ENCODE results near the gene ZNF106.

Gene ZNF106

DNA sequence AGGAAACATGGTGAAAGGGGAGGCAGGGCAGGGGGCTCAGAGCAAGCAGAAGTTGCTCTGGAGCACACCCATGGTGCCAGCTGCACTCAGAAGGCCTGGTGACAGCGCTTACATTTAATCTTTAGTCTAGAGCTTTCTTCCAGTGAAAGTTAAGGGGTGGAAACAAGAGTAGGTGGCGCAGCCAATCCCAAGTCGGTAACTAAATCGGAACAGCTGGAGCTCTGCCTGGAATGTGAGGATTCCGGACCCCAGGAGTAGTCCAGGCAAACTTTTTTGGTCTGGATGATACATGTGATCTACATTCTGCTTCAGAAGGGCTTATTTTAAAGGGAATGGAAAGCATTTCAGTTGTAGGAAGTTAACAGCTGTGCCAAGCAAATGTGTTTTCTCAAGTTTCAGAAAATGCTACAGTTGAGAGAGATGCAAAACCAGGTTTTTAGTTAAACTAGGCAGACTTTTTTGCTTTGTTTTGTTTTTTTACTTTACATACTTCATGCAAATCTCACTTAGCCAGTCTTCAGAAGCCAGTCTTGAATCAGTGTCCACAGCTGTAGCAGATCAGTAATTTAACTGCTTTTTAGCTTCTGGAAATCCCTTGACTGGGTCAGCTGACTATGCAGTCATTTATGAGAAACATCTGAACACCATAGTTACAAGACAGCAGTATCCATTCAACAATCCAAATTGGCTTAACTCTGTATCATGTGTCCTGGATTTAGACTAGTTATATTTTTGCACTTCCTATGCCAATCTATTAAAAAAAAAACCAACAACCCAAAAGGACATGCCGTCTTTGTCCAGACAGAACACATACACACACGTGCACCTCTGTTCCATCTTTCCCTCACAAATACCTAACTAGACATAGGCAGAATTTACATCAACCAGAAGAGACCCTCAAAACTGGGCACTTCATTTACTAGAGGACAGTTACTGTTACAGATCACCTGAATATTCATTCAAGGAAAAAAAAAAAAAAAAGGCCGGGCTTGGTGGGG lies 33.2 kb downstream of the ZNF106 start:
- Histone ChIP-seq H3K27ac (ENCODE audit: insufficient read depth in 1 of 2, low read depth in 1 of 2, low read length in 2 of 2, poor library complexity in 1 of 2, severe bottlenecking in 2 of 2) (no peak overlapping the region), H3K4me3 (ENCODE audit: control insufficient read depth in 1 of 7, extremely low read depth in 1 of 7, insufficient read depth in 4 of 7, low read depth in 2 of 7, low read length in 6 of 7) (no peak overlapping the region), H3K4me1 (ENCODE audit: control extremely low read depth in 1 of 4, control insufficient read depth in 4 of 4, insufficient read depth in 4 of 4, low read length in 3 of 4) (peaks cover 0 to 5% (median 0%) of the 10 kb centered on the region in 4 experiments), H3K27me3 (replicated peaks in 2 of 5; ENCODE audit: control insufficient read depth in 4 of 5, insufficient read depth in 5 of 5, low read length in 4 of 5) (no peaks in the 10 kb centered on the region), H3K36me3 (ENCODE audit: control insufficient read depth in 4 of 4, insufficient read depth in 4 of 4, low read length in 3 of 4) (peaks cover 0 to 12% (median 3%) of the 10 kb centered on the region in 4 experiments), H3K9me3 (ENCODE audit: control extremely low read depth in 1 of 5, control insufficient read depth in 4 of 5, insufficient read depth in 2 of 5, low read depth in 1 of 5, low read length in 4 of 5) (no peaks in the 10 kb centered on the region)
- ChIA-PET POLR2A (no interaction called here), CTCF (interaction anchor here (1.0 kb wide), 1 partner anchor 11 kb away, joined by 5 read pairs; no protein-coding TSS in a partner anchor)
- 89% methylated on average over 5 of the region's 8 CpGs for WGBS (ENCODE audit: insufficient coverage)
- peak in 2 of 3 donors; percentile 6 to 41 for DNase-seq

DNA sequence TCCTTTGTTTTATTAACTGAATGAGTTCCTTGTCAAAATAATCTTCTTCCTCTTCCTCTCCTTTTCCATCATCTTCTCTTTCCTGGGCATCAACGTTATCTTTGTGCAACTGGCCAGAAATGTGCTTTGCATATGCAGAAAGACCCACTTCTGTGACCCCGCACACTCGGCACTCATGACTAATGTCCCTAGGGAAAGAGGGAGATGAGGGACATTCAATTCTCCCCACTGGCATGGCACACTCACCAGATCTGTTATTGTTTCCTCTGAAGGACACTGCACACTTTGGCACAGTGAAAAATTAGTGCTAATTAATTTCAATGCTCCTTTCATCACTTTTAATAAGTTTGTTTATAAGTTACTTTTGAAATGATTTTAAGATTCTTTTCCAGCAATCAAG lies 34.0 kb downstream of the ZNF106 start:
- H3K4me3 ChIP-seq (ENCODE audit: control insufficient read depth in 1 of 7, extremely low read depth in 1 of 7, insufficient read depth in 4 of 7, low read depth in 2 of 7, low read length in 6 of 7) = no peak overlapping the region
- 90% methylated on average over 3 of the region's 3 CpGs for WGBS (ENCODE audit: insufficient coverage)
- CTCF ChIA-PET = no interaction called here

DNA sequence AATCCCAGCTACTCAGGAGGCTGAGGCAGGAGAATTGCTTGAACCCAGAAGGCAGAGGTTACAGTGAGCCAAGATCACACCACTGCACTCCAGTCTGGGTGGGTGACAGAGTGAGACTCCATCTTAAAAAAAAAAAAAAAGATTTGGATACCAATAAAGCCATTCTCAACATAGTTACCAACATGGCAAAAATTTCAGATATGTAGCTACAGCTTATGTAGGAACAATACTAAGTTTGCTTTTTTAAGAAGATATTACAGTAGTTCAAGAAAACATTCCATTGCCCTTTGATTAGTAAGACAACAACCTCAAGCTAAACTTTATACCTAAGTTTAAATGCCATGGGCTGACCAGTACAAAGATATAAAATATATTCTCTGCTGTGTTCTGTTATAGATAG lies 34.4 kb downstream of the ZNF106 start:
- POLR2A ChIA-PET = interaction anchor here (0.7 kb wide), 1 partner anchor 58 kb away, joined by 4 read pairs; no protein-coding TSS in a partner anchor
- H3K36me3 ChIP-seq (ENCODE audit: control insufficient read depth in 4 of 4, insufficient read depth in 4 of 4, low read length in 3 of 4) = peaks cover 2 to 16% (median 5%) of the 10 kb centered on the region in 4 experiments
- H3K27ac ChIP-seq (ENCODE audit: insufficient read depth in 1 of 2, low read depth in 1 of 2, low read length in 2 of 2, poor library complexity in 1 of 2, severe bottlenecking in 2 of 2) = no peak overlapping the region
- no peaks in the 10 kb centered on the region for H3K9me3 ChIP-seq (ENCODE audit: control extremely low read depth in 1 of 5, control insufficient read depth in 4 of 5, insufficient read depth in 2 of 5, low read depth in 1 of 5, low read length in 4 of 5)
- DNase-seq = no peak
- CTCF ChIA-PET = interaction anchor here (1.1 kb wide), 1 partner anchor 12 kb away, joined by 3 read pairs; no protein-coding TSS in a partner anchor
- H3K4me1 ChIP-seq (ENCODE audit: control extremely low read depth in 1 of 4, control insufficient read depth in 4 of 4, insufficient read depth in 4 of 4, low read length in 3 of 4) = peaks cover 0 to 5% (median 0%) of the 10 kb centered on the region in 4 experiments
- H3K27me3 ChIP-seq (replicated peaks in 2 of 5; ENCODE audit: control insufficient read depth in 4 of 5, insufficient read depth in 5 of 5, low read length in 4 of 5) = no peaks in the 10 kb centered on the region
- H3K4me3 ChIP-seq (ENCODE audit: control insufficient read depth in 1 of 7, extremely low read depth in 1 of 7, insufficient read depth in 4 of 7, low read depth in 2 of 7, low read length in 6 of 7) = no peak overlapping the region

More for the DNA sequence above, 34.0 kb downstream of the ZNF106 start:
- no peak for DNase-seq
- POLR2A ChIA-PET = no interaction called here
- Histone ChIP-seq H3K36me3 (ENCODE audit: control insufficient read depth in 4 of 4, insufficient read depth in 4 of 4, low read length in 3 of 4) (peaks cover 2 to 12% (median 3%) of the 10 kb centered on the region in 4 experiments), H3K27me3 (replicated peaks in 2 of 5; ENCODE audit: control insufficient read depth in 4 of 5, insufficient read depth in 5 of 5, low read length in 4 of 5) (no peaks in the 10 kb centered on the region), H3K4me1 (ENCODE audit: control extremely low read depth in 1 of 4, control insufficient read depth in 4 of 4, insufficient read depth in 4 of 4, low read length in 3 of 4) (peaks cover 0 to 5% (median 0%) of the 10 kb centered on the region in 4 experiments), H3K27ac (ENCODE audit: insufficient read depth in 1 of 2, low read depth in 1 of 2, low read length in 2 of 2, poor library complexity in 1 of 2, severe bottlenecking in 2 of 2) (no peak overlapping the region), H3K9me3 (ENCODE audit: control extremely low read depth in 1 of 5, control insufficient read depth in 4 of 5, insufficient read depth in 2 of 5, low read depth in 1 of 5, low read length in 4 of 5) (no peaks in the 10 kb centered on the region)

GRCh38 chr15:42453826-42454225 lies 37.1 kb downstream of the ZNF106 start:
- no peak overlapping the region for H3K27ac ChIP-seq (ENCODE audit: insufficient read depth in 1 of 2, low read depth in 1 of 2, low read length in 2 of 2, poor library complexity in 1 of 2, severe bottlenecking in 2 of 2)
- peaks cover 12 to 39% (median 22%) of the 10 kb centered on the region in 4 experiments for H3K36me3 ChIP-seq (ENCODE audit: control insufficient read depth in 4 of 4, insufficient read depth in 4 of 4, low read length in 3 of 4)
- no peak overlapping the region for H3K4me3 ChIP-seq (ENCODE audit: control insufficient read depth in 1 of 7, extremely low read depth in 1 of 7, insufficient read depth in 4 of 7, low read depth in 2 of 7, low read length in 6 of 7)
- WGBS (ENCODE audit: insufficient coverage) = no CpG with 5 or more reads among the region's 3 CpGs
- DNase-seq = no peak
- ChIA-PET CTCF (interaction anchor here (1.3 kb wide), 1 partner anchor 8 kb away, joined by 3 read pairs; no protein-coding TSS in a partner anchor), POLR2A (no interaction called here)
- H3K4me1 ChIP-seq (ENCODE audit: control extremely low read depth in 1 of 4, control insufficient read depth in 4 of 4, insufficient read depth in 4 of 4, low read length in 3 of 4) = peaks cover 0 to 5% (median 0%) of the 10 kb centered on the region in 4 experiments
- H3K27me3 ChIP-seq (replicated peaks in 2 of 5; ENCODE audit: control insufficient read depth in 4 of 5, insufficient read depth in 5 of 5, low read length in 4 of 5) = no peaks in the 10 kb centered on the region
- H3K9me3 ChIP-seq (ENCODE audit: control extremely low read depth in 1 of 5, control insufficient read depth in 4 of 5, insufficient read depth in 2 of 5, low read depth in 1 of 5, low read length in 4 of 5) = no peaks in the 10 kb centered on the region

GRCh38 chr15:42450425-42450790 lies 40.5 kb downstream of the ZNF106 start:
- 100% methylated on average over 4 of the region's 4 CpGs for WGBS (ENCODE audit: insufficient coverage)
- ChIA-PET POLR2A (no interaction called here), CTCF (no interaction called here)
- DNase-seq = no peak
- Histone ChIP-seq H3K27ac (ENCODE audit: insufficient read depth in 1 of 2, low read depth in 1 of 2, low read length in 2 of 2, poor library complexity in 1 of 2, severe bottlenecking in 2 of 2) (no peak overlapping the region), H3K27me3 (replicated peaks in 2 of 5; ENCODE audit: control insufficient read depth in 4 of 5, insufficient read depth in 5 of 5, low read length in 4 of 5) (no peaks in the 10 kb centered on the region), H3K9me3 (ENCODE audit: control extremely low read depth in 1 of 5, control insufficient read depth in 4 of 5, insufficient read depth in 2 of 5, low read depth in 1 of 5, low read length in 4 of 5) (no peaks in the 10 kb centered on the region), H3K4me3 (ENCODE audit: control insufficient read depth in 1 of 7, extremely low read depth in 1 of 7, insufficient read depth in 4 of 7, low read depth in 2 of 7, low read length in 6 of 7) (no peak overlapping the region), H3K36me3 (ENCODE audit: control insufficient read depth in 4 of 4, insufficient read depth in 4 of 4, low read length in 3 of 4) (peaks cover 21 to 61% (median 45%) of the 10 kb centered on the region in 4 experiments), H3K4me1 (ENCODE audit: control extremely low read depth in 1 of 4, control insufficient read depth in 4 of 4, insufficient read depth in 4 of 4, low read length in 3 of 4) (no peaks in the 10 kb centered on the region)

DNA sequence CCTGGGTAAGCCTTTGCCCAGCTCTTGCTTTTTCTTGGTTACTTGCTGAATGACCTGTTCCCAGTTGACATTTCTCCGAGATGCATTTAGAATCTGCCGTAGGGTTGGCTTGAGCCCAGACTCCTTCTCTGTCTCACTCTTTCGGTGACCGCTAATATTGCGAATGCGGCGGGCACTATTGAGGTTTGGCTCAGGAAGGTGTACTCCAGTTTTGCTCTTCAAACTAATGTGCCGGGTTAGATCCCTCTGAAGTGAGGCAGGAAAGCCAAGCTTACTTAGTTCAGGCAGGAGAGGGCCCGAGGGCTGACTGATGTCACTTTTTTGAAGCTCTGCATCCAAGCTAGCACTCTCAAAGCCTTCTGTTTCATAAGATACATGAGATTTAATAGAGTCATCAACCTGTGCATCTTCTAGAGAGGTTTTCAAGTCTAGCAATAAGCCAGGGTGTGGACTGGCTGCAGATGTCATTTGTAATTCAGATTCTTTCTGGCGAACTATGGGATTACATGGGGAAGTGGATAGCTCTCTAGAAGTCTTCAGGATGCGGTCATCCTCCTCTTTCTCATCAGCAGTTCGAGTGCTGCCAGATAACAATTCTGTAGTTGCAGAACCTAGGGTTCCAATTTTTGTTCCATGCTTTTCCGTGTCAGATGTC lies 41.0 kb downstream of the ZNF106 start:
- H3K27me3 ChIP-seq (replicated peaks in 2 of 5; ENCODE audit: control insufficient read depth in 4 of 5, insufficient read depth in 5 of 5, low read length in 4 of 5) = no peaks in the 10 kb centered on the region
- no peaks in the 10 kb centered on the region for H3K4me1 ChIP-seq (ENCODE audit: control extremely low read depth in 1 of 4, control insufficient read depth in 4 of 4, insufficient read depth in 4 of 4, low read length in 3 of 4)
- H3K4me3 ChIP-seq (ENCODE audit: control insufficient read depth in 1 of 7, extremely low read depth in 1 of 7, insufficient read depth in 4 of 7, low read depth in 2 of 7, low read length in 6 of 7) = no peak overlapping the region
- WGBS (ENCODE audit: insufficient coverage) = 97% methylated on average over 11 of the region's 13 CpGs
- CTCF ChIA-PET = no interaction called here
- peaks cover 21 to 66% (median 47%) of the 10 kb centered on the region in 4 experiments for H3K36me3 ChIP-seq (ENCODE audit: control insufficient read depth in 4 of 4, insufficient read depth in 4 of 4, low read length in 3 of 4)
- no peaks in the 10 kb centered on the region for H3K9me3 ChIP-seq (ENCODE audit: control extremely low read depth in 1 of 5, control insufficient read depth in 4 of 5, insufficient read depth in 2 of 5, low read depth in 1 of 5, low read length in 4 of 5)
- H3K27ac ChIP-seq (ENCODE audit: insufficient read depth in 1 of 2, low read depth in 1 of 2, low read length in 2 of 2, poor library complexity in 1 of 2, severe bottlenecking in 2 of 2) = no peak overlapping the region
- no peak for DNase-seq
- POLR2A ChIA-PET = interaction anchor here (0.6 kb wide), 1 partner anchor 9 kb away, joined by 3 read pairs; no protein-coding TSS in a partner anchor

All from common myeloid progenitor, CD34-positive (primary cell).